HepG2 (cell line): Measurements from ENCODE around the gene HKDC1. TPM values are rescaled to one million over a fixed set of nuclear protein-coding genes. Genes with fewer than 3 reads are reported as not detected.

Experiments used
- FOSL1 ChIP-seq: sonication (generic); formaldehyde crosslinking; IDR thresholded peaks from 2 replicates; pipeline ENCODE4 v1.9.0; 2021; ENCODE audit warnings: missing genetic modification reagents, borderline replicate concordance
- HNRNPK ChIP-seq: fragments of 200-400 bp; formaldehyde crosslinking; IDR thresholded peaks from 2 replicates; pipeline ENCODE4 v1.6.1; 2018; ENCODE audit warnings: low read length, low read depth, moderate library complexity, mild to moderate bottlenecking; ENCODE audit not compliant: poor library complexity, severe bottlenecking
- RXRA ChIP-seq: sonication (generic); formaldehyde crosslinking; IDR thresholded peaks from 2 replicates; pipeline ENCODE4 v1.5.1; 2020; ENCODE audit warnings: missing genetic modification reagents
- SNAPC2 ChIP-seq: sonication (generic); formaldehyde crosslinking; IDR thresholded peaks from 2 replicates; pipeline ENCODE4 v1.8.1; 2022; ENCODE audit warnings: mild to moderate bottlenecking, missing genetic modification reagents
- SOX6 ChIP-seq, 2 experiments: fragments of 450-650 bp in 1 of 2; sonication (generic) in 1 of 2; formaldehyde crosslinking in 1 of 2; IDR thresholded peaks; 2 replicates each; pipeline versions ENCODE4 v1.4.0 to v1.6.1; 2017 to 2020; ENCODE audit warnings: antibody characterized with exemption in 1 of 2, mild to moderate bottlenecking in 1 of 2, missing genetic modification reagents in 1 of 2
- ZBTB21 ChIP-seq: sonication (generic); formaldehyde crosslinking; IDR thresholded peaks from 2 replicates; pipeline ENCODE4 v1.4.0; 2020; ENCODE audit warnings: missing genetic modification reagents
- polyA plus RNA-seq, 8 experiments: library from polyadenylated mRNA; depleted of rRNA in 3 of 8; stranded (reverse) in 7 of 8; unstranded in 1 of 8; fragments of >200 nt; fragmentation: Illumina TruSeq in 4 of 8; extraction: Trizol in 4 of 8; gene quantifications; 2 replicates each; pipeline versions ENCODE4 v1.2.1 to v1.2.3, GENCODE V29; 2011 to 2016; ENCODE audit warnings: low read depth in 4 of 8, missing spikeins in 1 of 8, mixed read lengths in 1 of 8; ENCODE audit not compliant: insufficient read depth in 1 of 8
- total RNA-seq, 5 experiments: library from RNA; depleted of rRNA; stranded (reverse); fragments of >200 nt; fragmentation: Illumina TruSeq; extraction: Trizol; gene quantifications; 2 replicates each; pipeline ENCODE4 v1.2.3, GENCODE V29; 2016; ENCODE audit warnings: low read depth in 1 of 5
- TF ChIP-seq, protein P1 (sequence below): sonication (generic); formaldehyde crosslinking; IDR thresholded peaks from 2 replicates; pipeline ENCODE4 v1.4.0; 2020; ENCODE audit warnings: missing genetic modification reagents, borderline replicate concordance
- TF ChIP-seq, protein P2 (sequence below): sonication (generic); formaldehyde crosslinking; IDR thresholded peaks from 2 replicates; pipeline ENCODE4 v1.4.0; 2020; ENCODE audit warnings: missing genetic modification reagents, borderline replicate concordance
- TF ChIP-seq, protein P3 (sequence below): sonication (generic); formaldehyde crosslinking; IDR thresholded peaks from 2 replicates; pipeline ENCODE4 v1.5.1; 2020; ENCODE audit warnings: mild to moderate bottlenecking, missing genetic modification reagents, moderate library complexity
- TF ChIP-seq, protein P4 (sequence below): sonication (generic); formaldehyde crosslinking; IDR thresholded peaks from 2 replicates; pipeline ENCODE4 v1.5.1; 2020; ENCODE audit warnings: missing genetic modification reagents, mild to moderate bottlenecking, borderline replicate concordance
- TF ChIP-seq, protein P5 (sequence below): IDR thresholded peaks from 2 replicates; pipeline ENCODE4 v1.6.1; 2018; ENCODE audit warnings: missing genetic modification reagents, mild to moderate bottlenecking, missing compliant biosample characterization

The HKDC1 gene
- total and polyA plus RNA-seq, 2 of the 13 experiments (the other 11 are each of a cell fraction or from before 2014, with no cell fraction given) = 8.1 to 12.4 TPM

DNA sequence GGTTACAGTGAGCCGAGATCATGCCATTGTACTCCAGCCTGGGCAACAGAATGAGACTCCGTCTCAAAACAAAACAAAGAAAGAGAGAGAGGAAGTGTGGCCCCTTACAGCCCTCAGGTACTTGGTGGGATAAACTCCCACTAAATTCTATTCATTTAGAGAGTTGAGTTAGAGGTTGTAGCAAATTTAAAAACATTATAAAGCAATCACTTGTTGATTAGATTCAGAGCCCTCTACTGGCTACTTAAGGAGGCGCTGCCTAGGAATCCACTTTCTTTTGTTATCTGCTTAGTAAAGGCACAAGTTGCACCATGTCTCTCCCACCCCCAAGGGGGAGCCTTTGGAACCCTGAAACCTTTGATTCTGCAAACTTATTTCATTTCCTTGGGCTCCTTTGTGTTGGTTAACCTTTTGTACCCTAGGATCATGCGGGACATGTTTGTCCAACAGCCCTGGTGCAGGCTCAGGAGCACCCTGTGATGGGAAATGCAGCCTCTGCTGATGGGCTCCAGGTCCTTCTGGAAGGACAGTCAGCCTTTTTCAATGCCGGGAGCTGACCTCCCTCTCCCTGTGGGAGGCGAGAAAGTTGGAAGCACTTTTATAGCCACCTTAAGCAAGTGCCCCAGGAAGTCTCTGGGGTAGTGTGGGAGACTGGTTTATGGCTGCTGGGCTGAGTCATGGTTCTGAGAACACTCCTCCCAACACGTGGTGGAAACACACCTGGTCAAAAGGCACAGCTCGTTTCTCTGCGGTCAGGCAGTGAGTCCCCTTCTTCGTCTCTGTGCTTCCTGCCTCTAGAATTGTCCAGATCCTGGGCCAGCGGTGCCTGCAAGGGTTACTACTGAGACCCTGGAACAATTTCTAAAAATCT is 2.3 kb downstream of the HKDC1 start (continued):
- TF ChIP-seq, protein P1, sequence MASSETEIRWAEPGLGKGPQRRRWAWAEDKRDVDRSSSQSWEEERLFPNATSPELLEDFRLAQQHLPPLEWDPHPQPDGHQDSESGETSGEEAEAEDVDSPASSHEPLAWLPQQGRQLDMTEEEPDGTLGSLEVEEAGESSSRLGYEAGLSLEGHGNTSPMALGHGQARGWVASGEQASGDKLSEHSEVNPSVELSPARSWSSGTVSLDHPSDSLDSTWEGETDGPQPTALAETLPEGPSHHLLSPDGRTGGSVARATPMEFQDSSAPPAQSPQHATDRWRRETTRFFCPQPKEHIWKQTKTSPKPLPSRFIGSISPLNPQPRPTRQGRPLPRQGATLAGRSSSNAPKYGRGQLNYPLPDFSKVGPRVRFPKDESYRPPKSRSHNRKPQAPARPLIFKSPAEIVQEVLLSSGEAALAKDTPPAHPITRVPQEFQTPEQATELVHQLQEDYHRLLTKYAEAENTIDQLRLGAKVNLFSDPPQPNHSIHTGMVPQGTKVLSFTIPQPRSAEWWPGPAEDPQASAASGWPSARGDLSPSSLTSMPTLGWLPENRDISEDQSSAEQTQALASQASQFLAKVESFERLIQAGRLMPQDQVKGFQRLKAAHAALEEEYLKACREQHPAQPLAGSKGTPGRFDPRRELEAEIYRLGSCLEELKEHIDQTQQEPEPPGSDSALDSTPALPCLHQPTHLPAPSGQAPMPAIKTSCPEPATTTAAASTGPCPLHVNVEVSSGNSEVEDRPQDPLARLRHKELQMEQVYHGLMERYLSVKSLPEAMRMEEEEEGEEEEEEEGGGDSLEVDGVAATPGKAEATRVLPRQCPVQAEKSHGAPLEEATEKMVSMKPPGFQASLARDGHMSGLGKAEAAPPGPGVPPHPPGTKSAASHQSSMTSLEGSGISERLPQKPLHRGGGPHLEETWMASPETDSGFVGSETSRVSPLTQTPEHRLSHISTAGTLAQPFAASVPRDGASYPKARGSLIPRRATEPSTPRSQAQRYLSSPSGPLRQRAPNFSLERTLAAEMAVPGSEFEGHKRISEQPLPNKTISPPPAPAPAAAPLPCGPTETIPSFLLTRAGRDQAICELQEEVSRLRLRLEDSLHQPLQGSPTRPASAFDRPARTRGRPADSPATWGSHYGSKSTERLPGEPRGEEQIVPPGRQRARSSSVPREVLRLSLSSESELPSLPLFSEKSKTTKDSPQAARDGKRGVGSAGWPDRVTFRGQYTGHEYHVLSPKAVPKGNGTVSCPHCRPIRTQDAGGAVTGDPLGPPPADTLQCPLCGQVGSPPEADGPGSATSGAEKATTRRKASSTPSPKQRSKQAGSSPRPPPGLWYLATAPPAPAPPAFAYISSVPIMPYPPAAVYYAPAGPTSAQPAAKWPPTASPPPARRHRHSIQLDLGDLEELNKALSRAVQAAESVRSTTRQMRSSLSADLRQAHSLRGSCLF = no peak
- no peak for TF ChIP-seq HNRNPK
- TF ChIP-seq, protein P2, sequence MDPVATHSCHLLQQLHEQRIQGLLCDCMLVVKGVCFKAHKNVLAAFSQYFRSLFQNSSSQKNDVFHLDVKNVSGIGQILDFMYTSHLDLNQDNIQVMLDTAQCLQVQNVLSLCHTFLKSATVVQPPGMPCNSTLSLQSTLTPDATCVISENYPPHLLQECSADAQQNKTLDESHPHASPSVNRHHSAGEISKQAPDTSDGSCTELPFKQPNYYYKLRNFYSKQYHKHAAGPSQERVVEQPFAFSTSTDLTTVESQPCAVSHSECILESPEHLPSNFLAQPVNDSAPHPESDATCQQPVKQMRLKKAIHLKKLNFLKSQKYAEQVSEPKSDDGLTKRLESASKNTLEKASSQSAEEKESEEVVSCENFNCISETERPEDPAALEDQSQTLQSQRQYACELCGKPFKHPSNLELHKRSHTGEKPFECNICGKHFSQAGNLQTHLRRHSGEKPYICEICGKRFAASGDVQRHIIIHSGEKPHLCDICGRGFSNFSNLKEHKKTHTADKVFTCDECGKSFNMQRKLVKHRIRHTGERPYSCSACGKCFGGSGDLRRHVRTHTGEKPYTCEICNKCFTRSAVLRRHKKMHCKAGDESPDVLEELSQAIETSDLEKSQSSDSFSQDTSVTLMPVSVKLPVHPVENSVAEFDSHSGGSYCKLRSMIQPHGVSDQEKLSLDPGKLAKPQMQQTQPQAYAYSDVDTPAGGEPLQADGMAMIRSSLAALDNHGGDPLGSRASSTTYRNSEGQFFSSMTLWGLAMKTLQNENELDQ (CRISPR knock-in tag) = no peak
- TF ChIP-seq ZBTB21 (CRISPR knock-in tag) = no peak
- TF ChIP-seq SOX6 (IDR thresholded peaks at IDR 0.05) = no peak
- TF ChIP-seq SOX6 (CRISPR knock-in tag; IDR thresholded peaks at IDR 0.05) = peak; percentile 64
- no peak for TF ChIP-seq FOSL1 (CRISPR knock-in tag)
- 0 out of 2 replicates have a peak, but pooled peaks have one; percentile 27 for TF ChIP-seq RXRA (CRISPR knock-in tag)
- TF ChIP-seq, protein P3, sequence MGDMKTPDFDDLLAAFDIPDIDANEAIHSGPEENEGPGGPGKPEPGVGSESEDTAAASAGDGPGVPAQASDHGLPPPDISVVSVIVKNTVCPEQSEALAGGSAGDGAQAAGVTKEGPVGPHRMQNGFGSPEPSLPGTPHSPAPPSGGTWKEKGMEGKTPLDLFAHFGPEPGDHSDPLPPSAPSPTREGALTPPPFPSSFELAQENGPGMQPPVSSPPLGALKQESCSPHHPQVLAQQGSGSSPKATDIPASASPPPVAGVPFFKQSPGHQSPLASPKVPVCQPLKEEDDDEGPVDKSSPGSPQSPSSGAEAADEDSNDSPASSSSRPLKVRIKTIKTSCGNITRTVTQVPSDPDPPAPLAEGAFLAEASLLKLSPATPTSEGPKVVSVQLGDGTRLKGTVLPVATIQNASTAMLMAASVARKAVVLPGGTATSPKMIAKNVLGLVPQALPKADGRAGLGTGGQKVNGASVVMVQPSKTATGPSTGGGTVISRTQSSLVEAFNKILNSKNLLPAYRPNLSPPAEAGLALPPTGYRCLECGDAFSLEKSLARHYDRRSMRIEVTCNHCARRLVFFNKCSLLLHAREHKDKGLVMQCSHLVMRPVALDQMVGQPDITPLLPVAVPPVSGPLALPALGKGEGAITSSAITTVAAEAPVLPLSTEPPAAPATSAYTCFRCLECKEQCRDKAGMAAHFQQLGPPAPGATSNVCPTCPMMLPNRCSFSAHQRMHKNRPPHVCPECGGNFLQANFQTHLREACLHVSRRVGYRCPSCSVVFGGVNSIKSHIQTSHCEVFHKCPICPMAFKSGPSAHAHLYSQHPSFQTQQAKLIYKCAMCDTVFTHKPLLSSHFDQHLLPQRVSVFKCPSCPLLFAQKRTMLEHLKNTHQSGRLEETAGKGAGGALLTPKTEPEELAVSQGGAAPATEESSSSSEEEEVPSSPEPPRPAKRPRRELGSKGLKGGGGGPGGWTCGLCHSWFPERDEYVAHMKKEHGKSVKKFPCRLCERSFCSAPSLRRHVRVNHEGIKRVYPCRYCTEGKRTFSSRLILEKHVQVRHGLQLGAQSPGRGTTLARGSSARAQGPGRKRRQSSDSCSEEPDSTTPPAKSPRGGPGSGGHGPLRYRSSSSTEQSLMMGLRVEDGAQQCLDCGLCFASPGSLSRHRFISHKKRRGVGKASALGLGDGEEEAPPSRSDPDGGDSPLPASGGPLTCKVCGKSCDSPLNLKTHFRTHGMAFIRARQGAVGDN (CRISPR knock-in tag) = peak; percentile 56
- TF ChIP-seq, protein P4, sequence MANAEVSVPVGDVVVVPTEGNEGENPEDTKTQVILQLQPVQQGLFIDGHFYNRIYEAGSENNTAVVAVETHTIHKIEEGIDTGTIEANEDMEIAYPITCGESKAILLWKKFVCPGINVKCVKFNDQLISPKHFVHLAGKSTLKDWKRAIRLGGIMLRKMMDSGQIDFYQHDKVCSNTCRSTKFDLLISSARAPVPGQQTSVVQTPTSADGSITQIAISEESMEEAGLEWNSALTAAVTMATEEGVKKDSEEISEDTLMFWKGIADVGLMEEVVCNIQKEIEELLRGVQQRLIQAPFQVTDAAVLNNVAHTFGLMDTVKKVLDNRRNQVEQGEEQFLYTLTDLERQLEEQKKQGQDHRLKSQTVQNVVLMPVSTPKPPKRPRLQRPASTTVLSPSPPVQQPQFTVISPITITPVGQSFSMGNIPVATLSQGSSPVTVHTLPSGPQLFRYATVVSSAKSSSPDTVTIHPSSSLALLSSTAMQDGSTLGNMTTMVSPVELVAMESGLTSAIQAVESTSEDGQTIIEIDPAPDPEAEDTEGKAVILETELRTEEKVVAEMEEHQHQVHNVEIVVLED (CRISPR knock-in tag) = no peak
- TF ChIP-seq SNAPC2 (CRISPR knock-in tag) = 0 out of 2 replicates have a peak, but pooled peaks have one; percentile 27
- TF ChIP-seq, protein P5, sequence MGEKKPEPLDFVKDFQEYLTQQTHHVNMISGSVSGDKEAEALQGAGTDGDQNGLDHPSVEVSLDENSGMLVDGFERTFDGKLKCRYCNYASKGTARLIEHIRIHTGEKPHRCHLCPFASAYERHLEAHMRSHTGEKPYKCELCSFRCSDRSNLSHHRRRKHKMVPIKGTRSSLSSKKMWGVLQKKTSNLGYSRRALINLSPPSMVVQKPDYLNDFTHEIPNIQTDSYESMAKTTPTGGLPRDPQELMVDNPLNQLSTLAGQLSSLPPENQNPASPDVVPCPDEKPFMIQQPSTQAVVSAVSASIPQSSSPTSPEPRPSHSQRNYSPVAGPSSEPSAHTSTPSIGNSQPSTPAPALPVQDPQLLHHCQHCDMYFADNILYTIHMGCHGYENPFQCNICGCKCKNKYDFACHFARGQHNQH (CRISPR knock-in tag) = peak; percentile 43; the same call in 1 of the 2 replicates
